ENCODE results near the gene SLC39A13. TPM values are rescaled to one million over a fixed set of nuclear protein-coding genes. Genes with fewer than 3 reads are reported as not detected.

The SLC39A13 gene
- total RNA-seq = 10 to 100 TPM; 24.7 to 28.9 TPM

GRCh38 chr11:47407746-47408590, at the start of gene SLC39A13:
Gene SLC39A13 (plus strand): TSS chr11:47408590. CDS start chr11:47410095, 1,505 bp downstream.

GRCh38 chr11:47378010-47378835, 30.2 kb upstream of the SLC39A13 start, which contains the start of gene SPI1:
Gene SPI1 (minus strand): TSS chr11:47378547. CDS start chr11:47378353, 194 bp downstream.

GRCh38 chr11:47426062-47426956, 17.9 kb downstream of the SLC39A13 start, which contains the start of gene PSMC3:
Gene PSMC3 (minus strand): TSS chr11:47426439. CDS start chr11:47426279, 160 bp downstream.

GRCh38 chr11:47448566-47449427, 40.4 kb downstream of the SLC39A13 start, which contains the start of gene RAPSN:
Gene RAPSN (minus strand): TSS chr11:47449136. CDS start chr11:47448964, 172 bp downstream.

Small RNA genes lying within 50 kb of the gene (microRNA-seq; reads per million reads assigned to microRNA genes)
- not detected for gene MIR4487 (ENCODE audit: borderline microRNAs expressed, borderline replicate concordance)

Other genes starting within 250 kb of the SLC39A13 start
- gene ARFGAP2, start 231.7 kb upstream of the SLC39A13 start, total RNA-seq = 10 to 100 TPM; 95.2 to 97.7 TPM
- gene PACSIN3, start 222.2 kb upstream of the SLC39A13 start, total RNA-seq = 1 to 10 TPM; 2.3 to 3.5 TPM
- 100 to 1,000 TPM; 129 to 138 TPM for gene DDB2, start 193.6 kb upstream of the SLC39A13 start, total RNA-seq
- 10 to 100 TPM; 27.9 to 28.8 TPM for gene ACP2, start 159.8 kb upstream of the SLC39A13 start, total RNA-seq
- 10 to 100 TPM; 10.4 to 12.7 TPM for gene NR1H3, start 150.6 kb upstream of the SLC39A13 start, total RNA-seq
- gene MADD, start 138.5 kb upstream of the SLC39A13 start, total RNA-seq = 10 to 100 TPM; 84.0 to 91.9 TPM
- not detected for gene MYBPC3, start 55.9 kb upstream of the SLC39A13 start, total RNA-seq
- gene SPI1, start 30.0 kb upstream of the SLC39A13 start, total RNA-seq = not detected
- gene PSMC3, start 17.8 kb downstream of the SLC39A13 start, total RNA-seq = 100 to 1,000 TPM; 105 to 106 TPM
- under 1 TPM; 0.53 to 0.73 TPM for gene RAPSN, start 40.5 kb downstream of the SLC39A13 start, total RNA-seq
- 100 to 1,000 TPM in 1 of 2 experiments, 10 to 100 TPM in 1; 97.3 to 101 TPM for gene CELF1, start 144.5 kb downstream of the SLC39A13 start, total RNA-seq
- 10 to 100 TPM; 30.4 to 33.8 TPM for gene PTPMT1, start 157.0 kb downstream of the SLC39A13 start, total RNA-seq
- 10 to 100 TPM; 16.8 to 18.0 TPM for gene KBTBD4, start 170.4 kb downstream of the SLC39A13 start, total RNA-seq
- gene NDUFS3, start 170.5 kb downstream of the SLC39A13 start, total RNA-seq = 10 to 100 TPM; 88.9 to 97.3 TPM
- under 1 TPM in 1 of 2 experiments, not detected in 1; 0.15 TPM for gene FAM180B, start 178.1 kb downstream of the SLC39A13 start, total RNA-seq
- gene C1QTNF4, start 185.8 kb downstream of the SLC39A13 start, total RNA-seq = under 1 TPM; 0.33 to 0.39 TPM
- 10 to 100 TPM; 67.9 to 75.9 TPM for gene MTCH2, start 234.0 kb downstream of the SLC39A13 start, total RNA-seq

Measured in activated naive CD4-positive, alpha-beta T cell treated with anti-CD3 and anti-CD28 coated beads, Interleukin-2, amount 10 ng/mL, durations not matched to agents 5 hours and 36 hours (primary cell).